Sigmoid colon (tissue), 7 donors: ENCODE results near the gene CNN3. TPM values are rescaled to one million over a fixed set of nuclear protein-coding genes. Genes with fewer than 3 reads are reported as not detected.

Experiments used
- DNase-seq: peaks from one replicate; pipeline ENCODE4 v3.0.0-alpha.2; 2019
- H3K27ac ChIP-seq, 4 donors: fragments of 200-600 bp; sonication (generic); one replicate each; pipeline ENCODE4 v1.5.1; 2016 to 2019; ENCODE audit warnings: mild to moderate bottlenecking in 1 of 4
- H3K27me3 ChIP-seq, 3 donors: fragments of 200-600 bp; sonication (generic); one replicate each; pipeline ENCODE4 v1.5.1; 2019; ENCODE audit warnings: mild to moderate bottlenecking in 1 of 3
- H3K36me3 ChIP-seq, 4 donors: fragments of 200-600 bp; sonication (generic); one replicate each; pipeline ENCODE4 v1.5.1; 2016 to 2019
- H3K4me1 ChIP-seq, 4 donors: fragments of 200-600 bp; sonication (generic); one replicate each; pipeline ENCODE4 v1.5.1; 2017 to 2019
- H3K4me3 ChIP-seq, 4 donors: fragments of 200-600 bp; sonication (generic); one replicate each; pipeline ENCODE4 v1.5.1; 2017 to 2019; ENCODE audit warnings: mild to moderate bottlenecking in 2 of 4, moderate library complexity in 1 of 4
- H3K9me3 ChIP-seq, 4 donors: fragments of 200-600 bp in 3 of 4; sonication (generic) in 3 of 4; one replicate each; pipeline versions ENCODE4 v1.5.1 to v1.6.1; 2013 to 2019
- EP300 ChIP-seq, 4 donors: sonication (generic); formaldehyde crosslinking; IDR thresholded peaks; one replicate each; pipeline ENCODE4 v1.6.1; 2017; ENCODE audit warnings: antibody characterized with exemption in 4 of 4
- POLR2A ChIP-seq, 2 donors: fragments of 450-650 bp; IDR thresholded peaks; one replicate each; pipeline ENCODE4 v1.6.1; 2016; ENCODE audit warnings: antibody characterized with exemption in 2 of 2, mild to moderate bottlenecking in 2 of 2, moderate library complexity in 2 of 2
- POLR2AphosphoS5 ChIP-seq, 4 donors: sonication (generic); formaldehyde crosslinking; IDR thresholded peaks; one replicate each; pipeline ENCODE4 v1.6.1; 2017; ENCODE audit warnings: antibody characterized with exemption in 4 of 4
- WGBS, 2 donors: extraction: QIAGEN DNeasy Blood & Tissue Kit; methylation state at CpG; one replicate each; pipeline ENCODE4 v1.1.7; 2013; 5-methylcytosine and 5-hydroxymethylcytosine counted together
- intact Hi-C: fragments of 100-400 bp; cut with DNase I; formaldehyde crosslinking; loops from one replicate; pipeline ENCODE4 v1.15.1; 2023
- polyA plus RNA-seq, 3 donors: library from polyadenylated mRNA; stranded (reverse); fragments of 200-250 nt; gene quantifications; one replicate each; pipeline ENCODE4 v1.2.3, GENCODE V29; 2013
- total RNA-seq, 4 donors: library from RNA; depleted of rRNA; stranded (reverse); fragments of >200 nt; gene quantifications; one replicate each; pipeline ENCODE4 v1.1.0, GENCODE V29; 2016
- TF ChIP-seq, protein P1 (sequence below), 4 experiments: fragments of 450-650 bp in 3 of 4; fragments of 200-600 bp in 1 of 4; IDR thresholded peaks; one replicate each; pipeline ENCODE4 v1.5.1; 2016 to 2019; ENCODE audit warnings: antibody characterized with exemption in 4 of 4, mild to moderate bottlenecking in 3 of 4, moderate library complexity in 2 of 4
- donor health status: healthy with polysubstance abuse.
- donor health status: Bipolar disorder and iron deficiency.
- donor health status: healthy.

Gene CNN3
- total and polyA plus RNA-seq, 7 donors: 58.3 to 247 (median 157) TPM

DNA sequence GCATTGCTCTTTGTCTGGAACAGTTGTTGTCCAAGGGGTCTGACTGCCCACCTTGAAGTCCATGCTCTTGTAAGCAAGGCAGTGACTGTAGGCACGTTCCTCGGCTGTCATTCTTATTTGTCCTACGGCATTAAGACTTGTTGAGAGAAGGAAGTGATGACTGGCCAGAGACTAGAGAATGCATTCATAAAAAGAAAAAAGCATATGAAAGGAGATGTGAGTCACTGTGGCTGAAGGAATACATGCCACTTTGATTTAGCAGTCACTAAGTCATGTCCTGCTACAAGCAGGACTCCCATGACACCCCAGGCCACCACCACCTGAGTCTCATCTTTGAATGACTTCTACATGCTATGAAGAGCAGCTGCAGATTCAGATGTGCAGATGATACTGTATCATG lies 50.5 kb downstream of the CNN3 start:
- Histone ChIP-seq H3K36me3 (no peaks in the 10 kb centered on the region), H3K27ac (peak overlapping the region in 1 of 4 donors; percentile 9), H3K27me3 (no peaks in the 10 kb centered on the region), H3K4me1 (peaks cover 0 to 26% (median 19%) of the 10 kb centered on the region in 4 donors), H3K9me3 (no peaks in the 10 kb centered on the region), H3K4me3 (no peak overlapping the region)
- TF ChIP-seq EP300 (IDR thresholded peaks at IDR 0.05): no peak
- no peak for TF ChIP-seq POLR2AphosphoS5 (IDR thresholded peaks at IDR 0.05)
- TF ChIP-seq POLR2A (IDR thresholded peaks at IDR 0.05): no peak
- TF ChIP-seq, protein P1, sequence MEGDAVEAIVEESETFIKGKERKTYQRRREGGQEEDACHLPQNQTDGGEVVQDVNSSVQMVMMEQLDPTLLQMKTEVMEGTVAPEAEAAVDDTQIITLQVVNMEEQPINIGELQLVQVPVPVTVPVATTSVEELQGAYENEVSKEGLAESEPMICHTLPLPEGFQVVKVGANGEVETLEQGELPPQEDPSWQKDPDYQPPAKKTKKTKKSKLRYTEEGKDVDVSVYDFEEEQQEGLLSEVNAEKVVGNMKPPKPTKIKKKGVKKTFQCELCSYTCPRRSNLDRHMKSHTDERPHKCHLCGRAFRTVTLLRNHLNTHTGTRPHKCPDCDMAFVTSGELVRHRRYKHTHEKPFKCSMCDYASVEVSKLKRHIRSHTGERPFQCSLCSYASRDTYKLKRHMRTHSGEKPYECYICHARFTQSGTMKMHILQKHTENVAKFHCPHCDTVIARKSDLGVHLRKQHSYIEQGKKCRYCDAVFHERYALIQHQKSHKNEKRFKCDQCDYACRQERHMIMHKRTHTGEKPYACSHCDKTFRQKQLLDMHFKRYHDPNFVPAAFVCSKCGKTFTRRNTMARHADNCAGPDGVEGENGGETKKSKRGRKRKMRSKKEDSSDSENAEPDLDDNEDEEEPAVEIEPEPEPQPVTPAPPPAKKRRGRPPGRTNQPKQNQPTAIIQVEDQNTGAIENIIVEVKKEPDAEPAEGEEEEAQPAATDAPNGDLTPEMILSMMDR (IDR thresholded peaks at IDR 0.05): no peak
- intact Hi-C loops: no loop called here
- whole genome bisulfite sequencing, 2 donors: 90 to 92% methylated on average over 3 of the region's 3 CpGs
- no peak for DNase-seq

DNA sequence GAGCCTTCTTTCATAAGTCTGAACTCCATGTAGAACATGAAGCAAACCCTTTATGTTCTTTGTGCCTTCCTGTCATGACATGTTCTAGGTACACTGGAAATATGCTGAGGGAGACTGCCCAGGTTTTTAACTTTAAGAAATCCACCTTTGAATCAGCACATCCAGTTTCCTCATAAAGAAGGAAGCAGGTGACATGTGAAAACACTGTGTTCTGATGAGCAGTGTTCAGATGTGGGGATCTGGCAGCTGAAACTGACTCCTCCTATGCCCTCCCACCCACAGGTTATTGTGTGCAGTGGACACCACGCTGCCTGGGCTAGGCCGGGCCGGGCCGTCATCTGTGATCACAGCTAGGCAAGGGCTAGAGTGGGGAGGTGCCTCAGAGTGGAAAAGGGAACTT lies 51.1 kb downstream of the CNN3 start:
- Histone ChIP-seq H3K27me3 (no peaks in the 10 kb centered on the region), H3K9me3 (no peaks in the 10 kb centered on the region), H3K4me1 (peaks cover 0 to 26% (median 19%) of the 10 kb centered on the region in 4 donors), H3K27ac (peak overlapping the region in 1 of 4 donors; percentile 9), H3K36me3 (no peaks in the 10 kb centered on the region), H3K4me3 (no peak overlapping the region)
- intact Hi-C loops: no loop called here
- 58 to 92% methylated on average over 4 of the region's 4 CpGs for WGBS, 2 donors
- DNase-seq: no peak
- TF ChIP-seq POLR2A (IDR thresholded peaks at IDR 0.05) (no peak), EP300 (IDR thresholded peaks at IDR 0.05) (no peak), POLR2AphosphoS5 (IDR thresholded peaks at IDR 0.05) (no peak)
- TF ChIP-seq, protein P1 (IDR thresholded peaks at IDR 0.05): no peak

DNA sequence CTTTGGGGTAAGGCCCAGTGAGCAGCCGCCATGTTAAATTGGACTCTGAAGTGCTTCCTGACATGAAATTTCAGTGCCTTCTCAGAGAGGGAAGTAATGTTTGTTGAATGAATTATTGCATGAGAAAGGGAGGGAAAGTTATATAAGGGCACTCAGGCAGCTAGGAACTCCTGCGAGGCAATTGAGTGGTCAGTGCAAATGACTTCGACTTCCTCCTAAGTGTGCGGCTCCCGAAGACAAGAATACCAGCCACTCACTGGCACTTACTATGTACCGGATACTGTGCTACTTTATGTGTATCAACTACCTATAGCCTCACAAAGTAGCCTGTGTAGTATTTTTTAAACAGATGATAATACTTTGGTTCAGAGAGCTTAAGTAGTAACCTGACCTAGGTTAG lies 52.5 kb downstream of the CNN3 start:
- Histone ChIP-seq H3K4me3 (no peak overlapping the region), H3K27me3 (no peaks in the 10 kb centered on the region), H3K27ac (peak overlapping the region; percentile 61 to 81 (median 78)), H3K9me3 (no peaks in the 10 kb centered on the region), H3K36me3 (no peaks in the 10 kb centered on the region), H3K4me1 (peaks cover 0 to 26% (median 19%) of the 10 kb centered on the region in 4 donors)
- WGBS, 2 donors: 95 to 96% methylated on average over 6 of the region's 6 CpGs
- no peak for DNase-seq
- intact Hi-C loops: no loop called here
- TF ChIP-seq, protein P1 (IDR thresholded peaks at IDR 0.05): no peak
- TF ChIP-seq EP300 (IDR thresholded peaks at IDR 0.05): no peak
- TF ChIP-seq POLR2AphosphoS5 (IDR thresholded peaks at IDR 0.05): no peak
- no peak for TF ChIP-seq POLR2A (IDR thresholded peaks at IDR 0.05)

DNA sequence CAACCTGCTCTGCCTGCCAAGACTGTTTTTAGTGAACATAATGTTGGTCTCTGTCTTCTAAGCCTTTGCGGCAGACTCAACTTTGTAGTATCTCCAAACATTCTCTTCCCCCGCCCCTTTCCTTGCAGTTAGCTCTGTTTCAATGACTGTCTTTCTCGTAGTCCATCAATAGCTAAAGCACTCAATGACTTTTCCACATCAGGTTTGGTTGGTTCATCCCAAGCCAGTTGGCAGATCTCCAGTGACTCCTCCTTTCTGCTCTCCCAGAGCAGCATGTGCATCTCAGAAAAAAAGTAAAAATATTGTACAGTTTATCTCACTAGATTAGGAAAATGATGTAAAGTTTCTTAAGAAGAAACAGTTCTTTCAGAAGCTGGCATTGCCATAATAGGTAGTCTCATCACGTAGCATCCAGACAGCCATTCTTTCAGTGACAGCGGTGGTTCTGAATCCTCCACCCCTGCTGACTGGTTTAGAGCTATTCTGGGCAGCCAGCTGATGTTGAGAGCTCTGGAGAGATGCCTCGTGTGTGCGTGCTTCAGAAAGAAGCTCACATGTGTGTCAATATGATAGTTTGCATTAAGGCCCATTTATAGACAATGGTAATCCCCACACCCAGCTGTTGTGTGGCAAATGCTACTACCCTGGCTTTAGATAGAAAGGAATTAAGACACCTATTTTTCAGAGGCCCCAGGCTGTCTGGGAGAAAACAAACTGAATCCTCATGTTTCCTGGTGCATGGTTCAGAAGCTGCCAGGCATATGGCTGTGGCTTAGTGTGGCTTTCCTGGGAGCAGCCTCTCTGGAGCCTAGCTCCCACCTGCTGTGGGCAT lies 53.2 kb downstream of the CNN3 start:
- intact Hi-C loops: no loop called here
- WGBS, 2 donors: 78 to 82% methylated on average over 7 of the region's 7 CpGs
- Histone ChIP-seq H3K4me3 (no peak overlapping the region), H3K4me1 (peaks cover 0 to 26% (median 19%) of the 10 kb centered on the region in 4 donors), H3K27me3 (no peaks in the 10 kb centered on the region), H3K36me3 (no peaks in the 10 kb centered on the region), H3K9me3 (no peaks in the 10 kb centered on the region), H3K27ac (peak overlapping the region; percentile 61 to 81 (median 78))
- TF ChIP-seq, protein P1 (IDR thresholded peaks at IDR 0.05): no peak
- TF ChIP-seq POLR2A (IDR thresholded peaks at IDR 0.05) (no peak), POLR2AphosphoS5 (IDR thresholded peaks at IDR 0.05) (peak in 2 of 4 donors; percentile 23 to 74), EP300 (IDR thresholded peaks at IDR 0.05) (peak in 1 of 4 donors; percentile 67)
- no peak for DNase-seq
